ENCODE data around the gene TPRG1L.
"Not testable (repeated sequence)": the region's sequence is repeated elsewhere in the genome, so short reads cannot be mapped to it uniquely, and the experiment has no call there.

The TPRG1L gene

GRCh38 chr1:3620708-3621107 lies 4.1 kb upstream of the TPRG1L start:
- peaks cover 11% of the 10 kb centered on the region for H3K4me1 ChIP-seq (ENCODE audit: control insufficient read depth, insufficient read depth, low read length)
- H3K27ac ChIP-seq (ENCODE audit: low read depth, low read length) = no peak overlapping the region
- H3K9me3 ChIP-seq (ENCODE audit: control insufficient read depth, insufficient read depth, low read depth, low read length) = no peaks in the 10 kb centered on the region
- H3K9ac ChIP-seq (ENCODE audit: low read length) = no peak overlapping the region
- H3K27me3 ChIP-seq (ENCODE audit: control insufficient read depth, insufficient read depth, low read length) = peaks cover 15% of the 10 kb centered on the region; the same call in 1 of the 2 replicates
- no peak overlapping the region for H3K4me3 ChIP-seq (ENCODE audit: low read depth, low read length)
- no peaks in the 10 kb centered on the region for H3K36me3 ChIP-seq (ENCODE audit: control insufficient read depth, insufficient read depth, low read length)

- H3K27ac ChIP-seq (ENCODE audit: low read depth, low read length); H3K9me3 ChIP-seq (ENCODE audit: control insufficient read depth, insufficient read depth, low read depth, low read length); H3K9ac ChIP-seq (ENCODE audit: low read length); H3K36me3 ChIP-seq (ENCODE audit: control insufficient read depth, insufficient read depth, low read length); H3K4me3 ChIP-seq (ENCODE audit: low read depth, low read length): not testable (repeated sequence)
- peaks cover 15% of the 10 kb centered on the region; the same call in 1 of the 2 replicates for H3K27me3 ChIP-seq (ENCODE audit: control insufficient read depth, insufficient read depth, low read length)
- H3K4me1 ChIP-seq (ENCODE audit: control insufficient read depth, insufficient read depth, low read length) = peaks cover 14% of the 10 kb centered on the region
Observed at GRCh38 chr1:3621151-3621671, 3.6 kb upstream of the TPRG1L start.

GRCh38 chr1:3622102-3622501 lies 2.7 kb upstream of the TPRG1L start:
- not testable (repeated sequence) for H3K27ac ChIP-seq (ENCODE audit: low read depth, low read length); H3K9ac ChIP-seq (ENCODE audit: low read length); H3K4me3 ChIP-seq (ENCODE audit: low read depth, low read length); H3K36me3 ChIP-seq (ENCODE audit: control insufficient read depth, insufficient read depth, low read length); H3K9me3 ChIP-seq (ENCODE audit: control insufficient read depth, insufficient read depth, low read depth, low read length)
- Histone ChIP-seq H3K4me1 (ENCODE audit: control insufficient read depth, insufficient read depth, low read length) (peaks cover 14% of the 10 kb centered on the region), H3K27me3 (ENCODE audit: control insufficient read depth, insufficient read depth, low read length) (peaks cover 15% of the 10 kb centered on the region; the same call in 1 of the 2 replicates)

DNA sequence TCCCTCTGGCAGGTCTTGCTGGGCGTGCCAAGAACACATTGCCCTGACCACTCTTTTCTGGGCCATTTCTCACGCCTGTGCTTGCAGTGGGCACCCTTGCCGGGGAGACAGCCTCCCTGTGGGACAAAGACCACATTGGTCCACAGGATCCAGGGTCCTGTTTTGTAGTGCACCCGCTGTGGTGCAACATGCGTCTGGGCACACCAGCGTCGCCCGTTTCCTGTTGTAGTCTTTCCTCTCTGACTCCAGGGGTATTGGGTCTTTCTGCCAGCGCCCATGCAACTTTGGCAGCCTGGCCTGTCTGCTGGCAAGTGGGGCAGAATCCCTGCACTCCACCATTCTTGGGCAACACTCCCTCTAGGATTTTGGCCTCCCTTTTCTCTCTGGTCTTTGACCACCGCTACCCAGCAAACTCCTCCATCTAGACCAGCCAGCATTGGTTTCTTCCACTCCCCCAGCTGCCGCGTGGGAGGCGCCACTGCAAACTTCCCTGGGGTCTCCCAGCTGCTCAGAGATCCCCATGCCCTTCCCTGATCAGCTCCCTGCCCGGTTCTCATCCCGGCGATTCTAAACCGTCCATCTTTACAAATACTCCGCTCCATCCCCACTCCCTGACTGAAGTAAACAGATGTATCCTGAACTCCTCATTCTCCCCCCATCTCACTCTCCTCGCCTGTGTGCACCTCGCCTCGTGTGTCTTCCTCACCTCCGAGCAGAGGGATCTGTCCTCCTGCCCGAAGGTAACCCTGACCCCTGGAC lies 1.2 kb upstream of the TPRG1L start:
- Histone ChIP-seq H3K27me3 (ENCODE audit: control insufficient read depth, insufficient read depth, low read length) (peaks cover 15% of the 10 kb centered on the region; the same call in 1 of the 2 replicates), H3K27ac (ENCODE audit: low read depth, low read length) (no peak overlapping the region), H3K36me3 (ENCODE audit: control insufficient read depth, insufficient read depth, low read length) (peaks cover 15% of the 10 kb centered on the region), H3K4me1 (ENCODE audit: control insufficient read depth, insufficient read depth, low read length) (peaks cover 11% of the 10 kb centered on the region), H3K9ac (ENCODE audit: low read length) (peak overlapping the region; percentile 56), H3K9me3 (ENCODE audit: control insufficient read depth, insufficient read depth, low read depth, low read length) (no peaks in the 10 kb centered on the region), H3K4me3 (ENCODE audit: low read depth, low read length) (peak overlapping the region; percentile 94)

DNA sequence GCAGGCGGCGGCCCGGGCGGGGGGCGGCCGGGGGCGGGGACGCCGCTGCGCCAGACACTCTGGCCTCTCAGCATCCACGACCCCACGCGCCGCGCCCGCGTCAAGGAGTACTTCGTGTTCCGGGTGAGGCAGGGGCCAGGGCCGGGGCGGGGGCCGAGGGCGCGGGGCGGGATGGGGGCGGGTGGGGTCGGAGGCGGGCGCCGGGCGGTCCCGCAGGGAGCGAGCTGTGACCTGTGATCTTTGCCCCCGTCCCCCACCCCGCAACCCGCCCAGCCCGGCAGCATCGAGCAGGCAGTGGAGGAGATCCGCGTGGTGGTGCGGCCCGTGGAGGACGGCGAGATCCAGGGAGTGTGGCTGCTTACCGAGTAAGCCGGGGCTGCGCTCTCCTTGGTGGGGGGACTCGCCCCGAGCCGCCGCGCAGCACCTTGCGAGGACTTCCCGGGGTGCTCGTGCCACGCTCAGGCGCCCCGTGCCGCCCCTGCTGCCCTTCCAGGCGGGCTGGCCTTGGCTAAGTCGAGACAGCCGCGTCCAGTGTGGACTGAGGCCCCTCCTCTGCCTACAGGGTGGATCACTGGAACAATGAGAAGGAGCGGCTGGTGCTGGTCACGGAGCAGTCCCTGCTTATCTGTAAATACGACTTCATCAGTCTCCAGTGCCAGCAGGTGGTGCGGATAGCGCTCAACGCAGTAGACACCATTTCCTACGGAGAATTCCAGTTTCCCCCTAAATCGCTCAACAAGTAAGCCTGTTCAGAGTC lies 514 bp downstream of the TPRG1L start:
- no peak overlapping the region for H3K27ac ChIP-seq (ENCODE audit: low read depth, low read length)
- peak overlapping the region; percentile 94 for H3K4me3 ChIP-seq (ENCODE audit: low read depth, low read length)
- H3K36me3 ChIP-seq (ENCODE audit: control insufficient read depth, insufficient read depth, low read length) = peaks cover 30% of the 10 kb centered on the region
- peaks cover 8% of the 10 kb centered on the region; the same call in 1 of the 2 replicates for H3K4me1 ChIP-seq (ENCODE audit: control insufficient read depth, insufficient read depth, low read length)
- H3K27me3 ChIP-seq (ENCODE audit: control insufficient read depth, insufficient read depth, low read length) = peaks cover 15% of the 10 kb centered on the region; the same call in 1 of the 2 replicates
- peak overlapping the region; percentile 72 for H3K9ac ChIP-seq (ENCODE audit: low read length)
- H3K9me3 ChIP-seq (ENCODE audit: control insufficient read depth, insufficient read depth, low read depth, low read length) = no peaks in the 10 kb centered on the region

- Histone ChIP-seq H3K9ac (ENCODE audit: low read length) (no peak overlapping the region), H3K27ac (ENCODE audit: low read depth, low read length) (no peak overlapping the region), H3K27me3 (ENCODE audit: control insufficient read depth, insufficient read depth, low read length) (peaks cover 12% of the 10 kb centered on the region; the same call in 1 of the 2 replicates), H3K4me3 (ENCODE audit: low read depth, low read length) (peak overlapping the region; percentile 94), H3K36me3 (ENCODE audit: control insufficient read depth, insufficient read depth, low read length) (peaks cover 34% of the 10 kb centered on the region), H3K9me3 (ENCODE audit: control insufficient read depth, insufficient read depth, low read depth, low read length) (no peaks in the 10 kb centered on the region), H3K4me1 (ENCODE audit: control insufficient read depth, insufficient read depth, low read length) (peaks cover 8% of the 10 kb centered on the region; the same call in 1 of the 2 replicates)
Observed at GRCh38 chr1:3626025-3626424, 1.2 kb downstream of the TPRG1L start.

- Histone ChIP-seq H3K36me3 (ENCODE audit: control insufficient read depth, insufficient read depth, low read length) (peaks cover 45% of the 10 kb centered on the region), H3K4me1 (ENCODE audit: control insufficient read depth, insufficient read depth, low read length) (peaks cover 8% of the 10 kb centered on the region; the same call in 1 of the 2 replicates), H3K27ac (ENCODE audit: low read depth, low read length) (no peak overlapping the region), H3K9me3 (ENCODE audit: control insufficient read depth, insufficient read depth, low read depth, low read length) (no peaks in the 10 kb centered on the region), H3K9ac (ENCODE audit: low read length) (no peak overlapping the region), H3K27me3 (ENCODE audit: control insufficient read depth, insufficient read depth, low read length) (peaks cover 11% of the 10 kb centered on the region; the same call in 1 of the 2 replicates), H3K4me3 (ENCODE audit: low read depth, low read length) (no peak overlapping the region)
Observed at GRCh38 chr1:3627515-3628253, 2.9 kb downstream of the TPRG1L start.

DNA sequence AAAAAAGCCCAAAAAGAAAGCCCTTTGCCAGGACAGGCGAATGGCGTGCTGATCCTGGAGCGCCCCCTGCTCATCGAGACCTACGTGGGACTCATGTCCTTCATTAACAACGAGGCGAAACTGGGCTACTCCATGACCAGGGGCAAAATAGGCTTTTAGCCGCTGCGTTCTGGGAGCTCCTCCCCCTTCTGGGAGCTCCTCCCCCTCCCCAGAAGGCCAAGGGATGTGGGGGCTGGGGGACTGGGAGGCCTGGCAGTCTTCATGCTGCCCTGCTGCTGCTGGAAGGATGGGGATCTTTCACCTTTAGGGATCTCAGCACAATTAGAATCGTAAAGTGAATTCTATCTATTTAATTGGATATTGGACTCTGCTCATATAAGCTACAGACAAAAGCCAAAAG lies 3.6 kb downstream of the TPRG1L start:
- no peaks in the 10 kb centered on the region for H3K9me3 ChIP-seq (ENCODE audit: control insufficient read depth, insufficient read depth, low read depth, low read length)
- no peak overlapping the region for H3K27ac ChIP-seq (ENCODE audit: low read depth, low read length)
- H3K36me3 ChIP-seq (ENCODE audit: control insufficient read depth, insufficient read depth, low read length) = peaks cover 46% of the 10 kb centered on the region
- H3K4me3 ChIP-seq (ENCODE audit: low read depth, low read length) = no peak overlapping the region
- peaks cover 7% of the 10 kb centered on the region; the same call in 1 of the 2 replicates for H3K4me1 ChIP-seq (ENCODE audit: control insufficient read depth, insufficient read depth, low read length)
- peaks cover 7% of the 10 kb centered on the region; the same call in 1 of the 2 replicates for H3K27me3 ChIP-seq (ENCODE audit: control insufficient read depth, insufficient read depth, low read length)
- H3K9ac ChIP-seq (ENCODE audit: low read length) = no peak overlapping the region

- Histone ChIP-seq H3K36me3 (ENCODE audit: control insufficient read depth, insufficient read depth, low read length) (peaks cover 58% of the 10 kb centered on the region), H3K9me3 (ENCODE audit: control insufficient read depth, insufficient read depth, low read depth, low read length) (no peaks in the 10 kb centered on the region)
Observed at GRCh38 chr1:3629561-3630160, 4.8 kb downstream of the TPRG1L start.

GRCh38 chr1:3630161-3630611 lies 5.4 kb downstream of the TPRG1L start:
- Histone ChIP-seq H3K27ac (ENCODE audit: low read depth, low read length) (no peak overlapping the region), H3K36me3 (ENCODE audit: control insufficient read depth, insufficient read depth, low read length) (peaks cover 63% of the 10 kb centered on the region), H3K9ac (ENCODE audit: low read length) (no peak overlapping the region), H3K4me3 (ENCODE audit: low read depth, low read length) (no peak overlapping the region), H3K27me3 (ENCODE audit: control insufficient read depth, insufficient read depth, low read length) (no peaks in the 10 kb centered on the region), H3K4me1 (ENCODE audit: control insufficient read depth, insufficient read depth, low read length) (peaks cover 3% of the 10 kb centered on the region; the same call in 1 of the 2 replicates), H3K9me3 (ENCODE audit: control insufficient read depth, insufficient read depth, low read depth, low read length) (no peaks in the 10 kb centered on the region)

More at GRCh38 chr1:3629561-3630160, 4.8 kb downstream of the TPRG1L start:
- H3K4me1 ChIP-seq (ENCODE audit: control insufficient read depth, insufficient read depth, low read length) = peaks cover 3% of the 10 kb centered on the region; the same call in 1 of the 2 replicates
- H3K4me3 ChIP-seq (ENCODE audit: low read depth, low read length) = no peak overlapping the region
- no peak overlapping the region for H3K9ac ChIP-seq (ENCODE audit: low read length)
- no peak overlapping the region for H3K27ac ChIP-seq (ENCODE audit: low read depth, low read length)
- no peaks in the 10 kb centered on the region for H3K27me3 ChIP-seq (ENCODE audit: control insufficient read depth, insufficient read depth, low read length)
